ENCODE data around the gene WDR1.

Gene WDR1

GRCh38 chr4:10116569-10117358 is at the start of gene WDR1:
WDR1 (minus strand) TSS chr4:10116799; CDS start chr4:10116666, 133 bp downstream.
- H4K20me1 ChIP-seq (ENCODE audit: insufficient read depth): no peaks in the 10 kb centered on the region
- no peak within 1 kb of the TSS for H2AFZ ChIP-seq (ENCODE audit: low read depth)
- no peak for TF ChIP-seq CTCF (conservative IDR thresholded peaks at IDR 0.05; ENCODE audit: low read depth, low read length)

GRCh38 chr4:10164877-10165283 is 48.3 kb upstream of the WDR1 start:
- Histone ChIP-seq H3K36me3 (ENCODE audit: insufficient read depth) (no peaks in the 10 kb centered on the region), H4K20me1 (ENCODE audit: insufficient read depth) (no peaks in the 10 kb centered on the region), H3K79me2 (ENCODE audit: insufficient read depth, low read depth) (no peaks in the 10 kb centered on the region), H3K27me3 (ENCODE audit: insufficient read depth, low read depth) (no peaks in the 10 kb centered on the region), H3K4me1 (ENCODE audit: low read depth, poor library complexity, severe bottlenecking) (no peaks in the 10 kb centered on the region), H3K4me3 (IDR thresholded peaks at IDR 0.05; ENCODE audit: insufficient read depth, low read depth, low read length) (no peak overlapping the region), H3K27ac (no peak overlapping the region), H3K4me2 (no peak overlapping the region), H3K9ac (no peak overlapping the region), H2AFZ (ENCODE audit: low read depth) (no peak overlapping the region)
- TF ChIP-seq CTCF (conservative IDR thresholded peaks at IDR 0.05; ENCODE audit: low read depth, low read length): peak; percentile 62

More at GRCh38 chr4:10116569-10117358, at the start of gene WDR1:
- H3K9ac ChIP-seq: peak within 1 kb of the TSS; percentile 85
- peak within 1 kb of the TSS; percentile 91 for H3K27ac ChIP-seq
- H3K36me3 ChIP-seq (ENCODE audit: insufficient read depth): no peaks in the 10 kb centered on the region
- peaks cover 41% of the 10 kb centered on the region for H3K79me2 ChIP-seq (ENCODE audit: insufficient read depth, low read depth)
- H3K4me1 ChIP-seq (ENCODE audit: low read depth, poor library complexity, severe bottlenecking): peaks cover 36% of the 10 kb centered on the region
- peak within 1 kb of the TSS; percentile 51 for H3K4me3 ChIP-seq (IDR thresholded peaks at IDR 0.05; ENCODE audit: insufficient read depth, low read depth, low read length)
- H3K27me3 ChIP-seq (ENCODE audit: insufficient read depth, low read depth): no peaks in the 10 kb centered on the region
- peak within 1 kb of the TSS; percentile 71 for H3K4me2 ChIP-seq

GRCh38 chr4:10163296-10163695 is 46.7 kb upstream of the WDR1 start:
- H3K27ac ChIP-seq: no peak overlapping the region
- no peaks in the 10 kb centered on the region for H3K4me1 ChIP-seq (ENCODE audit: low read depth, poor library complexity, severe bottlenecking)
- H3K27me3 ChIP-seq (ENCODE audit: insufficient read depth, low read depth): no peaks in the 10 kb centered on the region
- H3K36me3 ChIP-seq (ENCODE audit: insufficient read depth): no peaks in the 10 kb centered on the region
- H3K79me2 ChIP-seq (ENCODE audit: insufficient read depth, low read depth): no peaks in the 10 kb centered on the region
- no peak overlapping the region for H3K4me3 ChIP-seq (IDR thresholded peaks at IDR 0.05; ENCODE audit: insufficient read depth, low read depth, low read length)
- no peak for TF ChIP-seq CTCF (conservative IDR thresholded peaks at IDR 0.05; ENCODE audit: low read depth, low read length)
- H2AFZ ChIP-seq (ENCODE audit: low read depth): no peak overlapping the region
- no peak overlapping the region for H3K9ac ChIP-seq
- H3K4me2 ChIP-seq: no peak overlapping the region
- no peaks in the 10 kb centered on the region for H4K20me1 ChIP-seq (ENCODE audit: insufficient read depth)

GRCh38 chr4:10162341-10163000 is 45.9 kb upstream of the WDR1 start:
- Histone ChIP-seq H2AFZ (ENCODE audit: low read depth) (no peak overlapping the region), H3K9ac (no peak overlapping the region), H3K27me3 (ENCODE audit: insufficient read depth, low read depth) (no peaks in the 10 kb centered on the region), H3K36me3 (ENCODE audit: insufficient read depth) (no peaks in the 10 kb centered on the region), H3K4me2 (no peak overlapping the region), H3K4me1 (ENCODE audit: low read depth, poor library complexity, severe bottlenecking) (no peaks in the 10 kb centered on the region), H3K27ac (no peak overlapping the region), H4K20me1 (ENCODE audit: insufficient read depth) (no peaks in the 10 kb centered on the region), H3K79me2 (ENCODE audit: insufficient read depth, low read depth) (no peaks in the 10 kb centered on the region), H3K4me3 (IDR thresholded peaks at IDR 0.05; ENCODE audit: insufficient read depth, low read depth, low read length) (no peak overlapping the region)
- TF ChIP-seq CTCF (conservative IDR thresholded peaks at IDR 0.05; ENCODE audit: low read depth, low read length): no peak
